ENCODE results near the gene NUP93. TPM values are rescaled to one million over a fixed set of nuclear protein-coding genes. Genes with fewer than 3 reads are reported as not detected.
"Not testable (repeated sequence)": the region's sequence is repeated elsewhere in the genome, so short reads cannot be mapped to it uniquely, and the experiment has no call there.

Gene NUP93
- total and polyA plus RNA-seq, 4 experiments from 2014 or later: 48.0 to 73.2 (median 59.8) TPM

DNA sequence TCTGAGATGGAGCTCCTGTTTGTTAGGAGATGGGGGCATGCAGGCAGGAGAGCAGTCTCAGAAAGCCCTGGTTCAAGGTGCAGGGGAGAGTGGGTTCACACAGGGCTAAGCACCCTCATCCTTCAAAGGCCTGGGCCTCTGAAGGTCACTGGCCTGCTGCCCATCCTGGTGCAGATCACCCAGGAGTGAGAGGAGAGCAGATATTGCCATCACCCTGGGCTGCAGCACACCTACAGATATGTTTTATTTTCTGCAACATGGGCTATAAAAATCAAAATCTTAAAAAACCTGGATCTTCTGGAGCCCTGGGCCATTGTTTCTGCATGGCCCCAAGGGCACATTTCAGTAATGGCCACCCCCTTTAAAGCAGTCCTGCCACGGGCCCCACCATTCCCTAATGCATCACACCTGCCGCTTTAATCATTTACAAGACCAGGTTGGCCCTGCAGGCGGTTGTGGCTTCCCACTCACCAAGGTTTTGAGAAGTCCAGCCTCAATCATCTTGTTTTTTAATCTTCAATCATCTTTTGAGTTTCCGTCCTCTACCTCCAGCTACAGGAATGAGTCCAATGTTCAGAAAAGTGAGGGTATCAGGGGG, 20.4 kb upstream of the NUP93 start:
- Histone ChIP-seq H3K36me3 (ENCODE audit: insufficient read depth, low read length) (no peaks in the 10 kb centered on the region), H3K27ac (ENCODE audit: low read depth, low read length) (no peak overlapping the region), H3K27me3 (ENCODE audit: insufficient read depth, low read length) (no peaks in the 10 kb centered on the region), H3K4me3 (ENCODE audit: low read length in 2 of 2) (no peak overlapping the region), H3K4me1 (ENCODE audit: insufficient read depth, low read length) (peaks cover 20% of the 10 kb centered on the region), H3K9me3 (ENCODE audit: control insufficient read depth in 1 of 2, low read length in 2 of 2) (no peaks in the 10 kb centered on the region)
- peaks cover 12 to 23% (median 15%) of the 10 kb centered on the region in 4 donors for H3K4me1 Mint-ChIP-seq
- H3K27ac Mint-ChIP-seq: peak overlapping the region in 5 of 7 donors; percentile 23 to 73 (median 61)
- H3K27me3 Mint-ChIP-seq: no peaks in the 10 kb centered on the region
- ChIA-PET POLR2A (ENCODE audit: partially characterized antibody) (interaction anchor here (1.4 to 2.1 kb wide), 3 partner anchors 14 to 190 kb away, joined by 3 to 6 read pairs (median 4); partner anchors contain the start of gene BBS2), CTCF (ENCODE audit: partially characterized antibody) (interaction anchor here (2.3 kb wide), 1 partner anchor 8 kb away, joined by 10 read pairs; no protein-coding TSS in a partner anchor)
- peak overlapping the region in 7 of 8 donors; percentile 2 to 82 (median 62) for H3K4me3 Mint-ChIP-seq
- intact Hi-C loops (cut with micrococcal nuclease): no loop called here
- no peak for DNase-seq
- H3K9me3 Mint-ChIP-seq: no peaks in the 10 kb centered on the region
- no peaks in the 10 kb centered on the region for H3K36me3 Mint-ChIP-seq

GRCh38 chr16:56710181-56710737, 19.7 kb upstream of the NUP93 start:
- peak overlapping the region in 2 of 8 donors; percentile 36 to 53 for H3K4me3 Mint-ChIP-seq
- H3K4me3 ChIP-seq (ENCODE audit: low read length in 2 of 2): no peak overlapping the region
- H3K4me1 Mint-ChIP-seq: peaks cover 12 to 23% (median 15%) of the 10 kb centered on the region in 4 donors
- H3K9me3 Mint-ChIP-seq: no peaks in the 10 kb centered on the region
- no peak for DNase-seq
- ChIA-PET POLR2A (ENCODE audit: partially characterized antibody) (interaction anchor here (2.0 kb wide), 1 partner anchor 19 kb away, joined by 6 read pairs; no protein-coding TSS in a partner anchor), CTCF (ENCODE audit: partially characterized antibody) (interaction anchor here (2.3 kb wide), 1 partner anchor 9 kb away, joined by 10 read pairs; no protein-coding TSS in a partner anchor)
- intact Hi-C loops (cut with micrococcal nuclease): no loop called here
- H3K36me3 ChIP-seq (ENCODE audit: insufficient read depth, low read length): no peaks in the 10 kb centered on the region
- no peaks in the 10 kb centered on the region for H3K36me3 Mint-ChIP-seq
- H3K27ac Mint-ChIP-seq: peak overlapping the region in 1 of 7 donors; percentile 73
- no peaks in the 10 kb centered on the region for H3K9me3 ChIP-seq (ENCODE audit: control insufficient read depth in 1 of 2, low read length in 2 of 2)
- H3K27me3 Mint-ChIP-seq: no peaks in the 10 kb centered on the region
- H3K27ac ChIP-seq (ENCODE audit: low read depth, low read length): no peak overlapping the region
- H3K4me1 ChIP-seq (ENCODE audit: insufficient read depth, low read length): peaks cover 20% of the 10 kb centered on the region
- H3K27me3 ChIP-seq (ENCODE audit: insufficient read depth, low read length): no peaks in the 10 kb centered on the region

DNA sequence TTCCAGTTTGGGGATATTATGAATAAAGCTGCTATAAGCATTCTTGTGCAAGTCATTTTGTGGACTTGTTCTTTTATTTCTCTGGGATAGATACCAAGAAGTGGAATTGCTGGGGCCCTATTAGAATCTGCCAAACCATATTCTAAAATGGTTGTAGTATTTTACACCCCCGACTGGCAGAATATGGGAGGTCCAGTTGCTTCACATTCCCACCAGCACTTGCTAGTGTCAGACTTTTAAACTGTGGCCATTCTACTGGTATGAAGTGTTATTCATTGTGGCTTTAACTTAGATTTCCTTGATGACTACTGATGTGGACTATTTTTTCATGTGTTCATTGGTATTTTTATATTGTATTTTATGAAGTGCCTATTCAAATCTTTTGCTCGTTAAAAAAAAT, 18.1 kb upstream of the NUP93 start:
- ChIA-PET POLR2A (ENCODE audit: partially characterized antibody) (no interaction called here), CTCF (ENCODE audit: partially characterized antibody) (no interaction called here)
- H3K27me3 Mint-ChIP-seq: no peaks in the 10 kb centered on the region
- no peak overlapping the region for H3K4me3 Mint-ChIP-seq
- DNase-seq: no peak
- no peaks in the 10 kb centered on the region for H3K9me3 Mint-ChIP-seq
- Histone ChIP-seq H3K9me3 (ENCODE audit: control insufficient read depth in 1 of 2, low read length in 2 of 2) (no peaks in the 10 kb centered on the region), H3K27me3 (ENCODE audit: insufficient read depth, low read length) (no peaks in the 10 kb centered on the region), H3K27ac (ENCODE audit: low read depth, low read length) (no peak overlapping the region), H3K4me3 (ENCODE audit: low read length in 2 of 2) (no peak overlapping the region), H3K36me3 (ENCODE audit: insufficient read depth, low read length) (no peaks in the 10 kb centered on the region), H3K4me1 (ENCODE audit: insufficient read depth, low read length) (peaks cover 20% of the 10 kb centered on the region)
- H3K4me1 Mint-ChIP-seq: peaks cover 12 to 23% (median 15%) of the 10 kb centered on the region in 4 donors
- H3K27ac Mint-ChIP-seq: no peak overlapping the region
- intact Hi-C loops (cut with micrococcal nuclease): no loop called here
- H3K36me3 Mint-ChIP-seq: no peaks in the 10 kb centered on the region

DNA sequence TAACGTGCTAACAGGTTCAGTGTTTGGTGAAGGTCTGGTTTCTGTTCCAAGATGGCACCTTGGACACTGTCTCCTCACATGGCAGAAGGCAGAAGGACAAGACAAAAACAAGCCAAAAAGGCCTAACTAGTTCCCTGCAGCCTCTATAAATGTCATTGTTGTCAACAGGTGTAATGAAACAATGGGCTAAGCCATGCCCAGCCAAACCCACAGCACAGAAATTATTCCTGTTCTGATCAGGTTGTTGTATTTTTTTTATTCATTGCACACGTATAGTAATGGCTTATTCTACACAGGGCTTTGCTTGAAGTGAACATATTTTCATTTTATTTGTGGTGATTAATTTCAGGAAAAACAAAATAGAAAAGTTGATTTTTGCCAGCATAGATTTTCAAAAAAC, 16.1 kb upstream of the NUP93 start:
- no peak overlapping the region for H3K27ac Mint-ChIP-seq
- H3K27ac ChIP-seq (ENCODE audit: low read depth, low read length): no peak overlapping the region
- H3K4me1 ChIP-seq (ENCODE audit: insufficient read depth, low read length): peaks cover 9% of the 10 kb centered on the region
- H3K4me3 Mint-ChIP-seq: no peak overlapping the region
- DNase-seq: no peak
- intact Hi-C loops (cut with micrococcal nuclease): no loop called here
- H3K9me3 ChIP-seq (ENCODE audit: control insufficient read depth in 1 of 2, low read length in 2 of 2): no peaks in the 10 kb centered on the region
- POLR2A ChIA-PET (ENCODE audit: partially characterized antibody): no interaction called here
- H3K36me3 ChIP-seq (ENCODE audit: insufficient read depth, low read length): no peaks in the 10 kb centered on the region
- no peaks in the 10 kb centered on the region for H3K36me3 Mint-ChIP-seq
- H3K27me3 Mint-ChIP-seq: no peaks in the 10 kb centered on the region
- H3K27me3 ChIP-seq (ENCODE audit: insufficient read depth, low read length): no peaks in the 10 kb centered on the region
- no peak overlapping the region for H3K4me3 ChIP-seq (ENCODE audit: low read length in 2 of 2)
- CTCF ChIA-PET (ENCODE audit: partially characterized antibody): interaction anchor here (0.7 to 0.8 kb wide), 2 partner anchors 12 to 36 kb away, joined by 3 read pairs; no protein-coding TSS in a partner anchor
- no peaks in the 10 kb centered on the region for H3K9me3 Mint-ChIP-seq
- peaks cover 5 to 15% (median 6%) of the 10 kb centered on the region in 4 donors for H3K4me1 Mint-ChIP-seq

DNA sequence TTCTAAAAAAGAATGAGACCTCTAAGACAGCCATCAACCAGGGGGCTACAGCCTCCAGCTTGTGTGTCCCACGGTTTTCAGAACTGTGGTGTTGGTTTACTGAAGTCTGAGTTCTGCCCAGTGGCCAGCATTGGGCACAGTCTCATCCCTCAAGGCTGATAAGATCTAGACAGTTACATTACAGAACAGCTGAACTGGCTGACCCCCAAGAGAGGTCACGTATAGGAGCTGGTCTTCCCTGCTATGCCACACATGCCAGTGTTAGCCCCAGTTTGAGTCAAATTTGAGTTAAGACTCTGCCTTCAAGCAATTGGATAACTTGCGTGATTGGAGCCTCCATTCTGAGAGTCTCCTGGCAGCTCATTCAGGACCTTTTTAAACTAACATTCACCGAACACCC, 14.8 kb upstream of the NUP93 start:
- H3K27me3 Mint-ChIP-seq: no peaks in the 10 kb centered on the region
- Histone ChIP-seq H3K4me3 (ENCODE audit: low read length in 2 of 2) (no peak overlapping the region), H3K9me3 (ENCODE audit: control insufficient read depth in 1 of 2, low read length in 2 of 2) (no peaks in the 10 kb centered on the region), H3K27ac (ENCODE audit: low read depth, low read length) (no peak overlapping the region), H3K36me3 (ENCODE audit: insufficient read depth, low read length) (no peaks in the 10 kb centered on the region), H3K4me1 (ENCODE audit: insufficient read depth, low read length) (no peaks in the 10 kb centered on the region), H3K27me3 (ENCODE audit: insufficient read depth, low read length) (no peaks in the 10 kb centered on the region)
- peaks cover 0 to 5% (median under 1%) of the 10 kb centered on the region in 4 donors for H3K4me1 Mint-ChIP-seq
- no peaks in the 10 kb centered on the region for H3K36me3 Mint-ChIP-seq
- ChIA-PET CTCF (ENCODE audit: partially characterized antibody) (interaction anchor here (1.0 kb wide), 1 partner anchor 13 kb away, joined by 3 read pairs; no protein-coding TSS in a partner anchor), POLR2A (ENCODE audit: partially characterized antibody) (no interaction called here)
- no peak overlapping the region for H3K27ac Mint-ChIP-seq
- no peak overlapping the region for H3K4me3 Mint-ChIP-seq
- no peaks in the 10 kb centered on the region for H3K9me3 Mint-ChIP-seq
- intact Hi-C loops (cut with micrococcal nuclease): no loop called here
- DNase-seq: no peak

GRCh38 chr16:56716761-56717160, 13.2 kb upstream of the NUP93 start:
- Mint-ChIP-seq H3K4me3 (no peak overlapping the region), H3K9me3 (no peaks in the 10 kb centered on the region), H3K4me1 (no peaks in the 10 kb centered on the region), H3K27ac (no peak overlapping the region), H3K36me3 (no peaks in the 10 kb centered on the region), H3K27me3 (no peaks in the 10 kb centered on the region)
- Histone ChIP-seq H3K4me3 (ENCODE audit: low read length in 2 of 2) (no peak overlapping the region), H3K27ac (ENCODE audit: low read depth, low read length) (no peak overlapping the region), H3K27me3 (ENCODE audit: insufficient read depth, low read length) (no peaks in the 10 kb centered on the region), H3K4me1 (ENCODE audit: insufficient read depth, low read length) (no peaks in the 10 kb centered on the region), H3K9me3 (ENCODE audit: control insufficient read depth in 1 of 2, low read length in 2 of 2) (no peaks in the 10 kb centered on the region), H3K36me3 (ENCODE audit: insufficient read depth, low read length) (no peaks in the 10 kb centered on the region)
- POLR2A ChIA-PET (ENCODE audit: partially characterized antibody): interaction anchor here (1.1 kb wide), 1 partner anchor 9 kb away, joined by 3 read pairs; no protein-coding TSS in a partner anchor
- intact Hi-C loops (cut with micrococcal nuclease): no loop called here
- no peak for DNase-seq
- CTCF ChIA-PET (ENCODE audit: partially characterized antibody): interaction anchor here (2.1 kb wide), 1 partner anchor 15 kb away, joined by 6 read pairs; no protein-coding TSS in a partner anchor

DNA sequence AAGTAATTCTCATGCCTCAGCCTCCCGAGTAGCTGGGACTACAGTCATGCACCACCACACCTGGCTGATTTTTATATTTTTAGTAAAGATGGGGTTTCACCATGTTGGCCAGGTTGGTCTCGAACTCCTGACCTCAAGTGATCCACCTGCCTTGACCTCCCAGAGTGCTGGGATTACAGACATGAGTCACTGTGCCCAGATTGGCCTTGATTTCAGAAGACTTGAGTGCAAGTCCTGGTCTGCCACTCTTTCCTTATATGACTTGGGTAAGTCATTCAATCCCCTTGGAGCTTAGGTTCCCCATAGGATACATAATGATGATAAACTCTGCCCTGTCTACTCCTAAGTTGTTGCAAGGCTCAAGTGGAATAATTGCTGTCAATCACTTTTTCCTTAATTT, 12.4 kb upstream of the NUP93 start:
- H3K4me3 ChIP-seq (ENCODE audit: low read length in 2 of 2); H3K9me3 ChIP-seq (ENCODE audit: control insufficient read depth in 1 of 2, low read length in 2 of 2); H3K27me3 Mint-ChIP-seq; intact Hi-C loops (cut with micrococcal nuclease); H3K27me3 ChIP-seq (ENCODE audit: insufficient read depth, low read length); H3K36me3 Mint-ChIP-seq; H3K27ac ChIP-seq (ENCODE audit: low read depth, low read length); DNase-seq; H3K9me3 Mint-ChIP-seq; H3K27ac Mint-ChIP-seq; H3K4me3 Mint-ChIP-seq; H3K4me1 Mint-ChIP-seq; H3K4me1 ChIP-seq (ENCODE audit: insufficient read depth, low read length); H3K36me3 ChIP-seq (ENCODE audit: insufficient read depth, low read length): not testable (repeated sequence)
- CTCF ChIA-PET (ENCODE audit: partially characterized antibody): interaction anchor here (1.4 to 2.1 kb wide), 2 partner anchors 16 to 75 kb away, joined by 3 to 6 read pairs; no protein-coding TSS in a partner anchor
- POLR2A ChIA-PET (ENCODE audit: partially characterized antibody): interaction anchor here (0.6 to 1.1 kb wide), 2 partner anchors 10 to 11 kb away, joined by 3 read pairs; no protein-coding TSS in a partner anchor
